Prostate gland (tissue), 2 donors: ENCODE measurements around the gene GPC5. TPM values are rescaled to one million over a fixed set of nuclear protein-coding genes. Genes with fewer than 3 reads are reported as not detected.
"Not testable (repeated sequence)": the region's sequence is repeated elsewhere in the genome, so short reads cannot be mapped to it uniquely, and the experiment has no call there.

ENCODE experiments used
- DNase-seq: peaks from one replicate; pipeline ENCODE4 v3.0.0-alpha.2; 2019; ENCODE audit warnings: low spot score
- H3K27ac ChIP-seq, 2 donors: fragments of 200-600 bp; sonication (generic); 2 replicates each; pipeline ENCODE4 v1.5.1; 2017 to 2019
- H3K27me3 ChIP-seq: fragments of 200-600 bp; sonication (generic); replicated peaks from 2 replicates; pipeline ENCODE4 v1.5.1; 2019; ENCODE audit not compliant: insufficient read depth
- H3K36me3 ChIP-seq, 2 donors: fragments of 200-600 bp; sonication (generic); 1 replicate in 1 of 2; 2 replicates in 1 of 2; pipeline versions ENCODE4 v1.5.1 to v1.8.1; 2017 to 2019
- H3K4me1 ChIP-seq: fragments of 200-600 bp; sonication (generic); replicated peaks from 2 replicates; pipeline ENCODE4 v1.5.1; 2019
- H3K4me3 ChIP-seq, 2 donors: fragments of 200-600 bp; sonication (generic); 2 replicates each; pipeline ENCODE4 v1.5.1; 2017 to 2019
- H3K9me3 ChIP-seq: fragments of 200-600 bp; sonication (generic); 2 replicates; pipeline ENCODE4 v1.5.1; 2017
- POLR2A ChIP-seq: fragments of 450-650 bp; IDR thresholded peaks from one replicate; pipeline ENCODE4 v1.6.1; 2016; ENCODE audit warnings: antibody characterized with exemption, mild to moderate bottlenecking
- POLR2AphosphoS5 ChIP-seq: sonication (generic); formaldehyde crosslinking; IDR thresholded peaks from one replicate; pipeline ENCODE4 v1.6.1; 2017; ENCODE audit warnings: antibody characterized with exemption
- whole genome bisulfite sequencing: methylation state at CpG from one replicate; pipeline ENCODE4 v1.1.5; 2018; 5-methylcytosine and 5-hydroxymethylcytosine counted together
- intact Hi-C: fragments of 100-400 bp; cut with DNase I; formaldehyde crosslinking; loops from one replicate; pipeline ENCODE4 v1.14.2; 2022
- total RNA-seq, 2 donors: library from RNA; depleted of rRNA; stranded (reverse); fragments of >200 nt; gene quantifications; one replicate each; pipeline ENCODE4 v1.1.0, GENCODE V29; 2016
- TF ChIP-seq, protein P1 (sequence below), 4 experiments: fragments of 200-600 bp in 2 of 4; fragments of 450-650 bp in 2 of 4; sonication (generic) in 2 of 4; IDR thresholded peaks; 1 replicate in 3 of 4; 2 replicates in 1 of 4; pipeline ENCODE4 v1.5.1; 2016 to 2019; ENCODE audit warnings: antibody characterized with exemption in 4 of 4, mild to moderate bottlenecking in 2 of 4, moderate library complexity in 2 of 4

GPC5 gene
- total RNA-seq, 2 donors from 2014 or later: 0.23 to 35.0 TPM

DNA sequence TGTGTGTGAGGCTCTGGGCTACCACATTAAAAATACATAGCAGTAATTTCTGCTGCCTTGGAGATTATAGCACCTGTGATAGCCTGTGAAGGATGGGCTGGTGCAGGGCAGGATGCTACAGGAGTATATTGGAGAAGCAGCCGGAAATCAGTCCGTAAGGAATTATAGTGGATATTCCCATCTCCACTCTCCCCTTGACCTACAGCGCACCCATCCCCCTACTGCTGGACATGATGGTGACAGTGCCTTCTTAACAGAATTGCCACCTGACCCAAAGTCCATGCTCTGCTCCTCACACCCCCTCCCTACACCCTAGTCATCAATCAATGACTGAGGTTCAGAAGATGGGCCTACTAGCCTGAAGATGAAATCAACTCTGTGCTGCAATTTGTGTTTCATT lies 376.0 kb downstream of the GPC5 start:
- H3K9me3 ChIP-seq: no peaks in the 10 kb centered on the region
- intact Hi-C loops: no loop called here
- no peak overlapping the region for H3K27ac ChIP-seq
- TF ChIP-seq POLR2AphosphoS5: no peak
- TF ChIP-seq POLR2A: no peak
- TF ChIP-seq, protein P1, sequence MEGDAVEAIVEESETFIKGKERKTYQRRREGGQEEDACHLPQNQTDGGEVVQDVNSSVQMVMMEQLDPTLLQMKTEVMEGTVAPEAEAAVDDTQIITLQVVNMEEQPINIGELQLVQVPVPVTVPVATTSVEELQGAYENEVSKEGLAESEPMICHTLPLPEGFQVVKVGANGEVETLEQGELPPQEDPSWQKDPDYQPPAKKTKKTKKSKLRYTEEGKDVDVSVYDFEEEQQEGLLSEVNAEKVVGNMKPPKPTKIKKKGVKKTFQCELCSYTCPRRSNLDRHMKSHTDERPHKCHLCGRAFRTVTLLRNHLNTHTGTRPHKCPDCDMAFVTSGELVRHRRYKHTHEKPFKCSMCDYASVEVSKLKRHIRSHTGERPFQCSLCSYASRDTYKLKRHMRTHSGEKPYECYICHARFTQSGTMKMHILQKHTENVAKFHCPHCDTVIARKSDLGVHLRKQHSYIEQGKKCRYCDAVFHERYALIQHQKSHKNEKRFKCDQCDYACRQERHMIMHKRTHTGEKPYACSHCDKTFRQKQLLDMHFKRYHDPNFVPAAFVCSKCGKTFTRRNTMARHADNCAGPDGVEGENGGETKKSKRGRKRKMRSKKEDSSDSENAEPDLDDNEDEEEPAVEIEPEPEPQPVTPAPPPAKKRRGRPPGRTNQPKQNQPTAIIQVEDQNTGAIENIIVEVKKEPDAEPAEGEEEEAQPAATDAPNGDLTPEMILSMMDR (IDR thresholded peaks at IDR 0.05): no peak
- H3K36me3 ChIP-seq: no peaks in the 10 kb centered on the region
- no peak for DNase-seq
- H3K4me3 ChIP-seq: no peak overlapping the region
- no peaks in the 10 kb centered on the region for H3K4me1 ChIP-seq
- WGBS: 89% methylated on average over 3 of the region's 3 CpGs
- H3K27me3 ChIP-seq: no peaks in the 10 kb centered on the region

DNA sequence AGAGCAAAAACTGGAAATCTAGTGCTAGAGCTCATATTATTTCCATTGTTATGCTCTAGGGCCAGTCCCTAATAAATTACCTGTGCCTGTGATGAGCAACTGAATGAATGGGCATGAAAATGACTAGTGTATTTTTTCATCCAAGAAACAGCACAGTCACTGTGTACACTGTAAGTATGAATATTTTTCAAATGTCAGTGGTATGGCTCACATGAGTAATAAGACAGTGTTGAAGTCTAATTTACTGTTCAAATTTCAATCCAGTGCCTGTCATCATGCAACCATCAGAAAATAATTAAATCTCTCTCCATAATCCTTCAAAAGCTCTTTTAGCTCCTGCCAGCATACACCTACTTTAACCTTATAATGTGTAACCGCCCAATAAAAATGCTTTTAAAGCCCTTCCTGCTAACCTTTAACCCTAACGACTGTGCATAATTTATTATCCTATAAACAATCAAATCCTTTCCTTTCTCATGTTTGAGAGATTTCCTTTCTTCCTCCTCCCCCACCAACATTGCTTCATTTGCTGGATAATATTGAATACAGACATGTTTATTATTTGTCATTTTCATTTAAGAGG lies 378.3 kb downstream of the GPC5 start:
- no peaks in the 10 kb centered on the region for H3K9me3 ChIP-seq
- no peaks in the 10 kb centered on the region for H3K36me3 ChIP-seq
- H3K4me1 ChIP-seq: no peaks in the 10 kb centered on the region
- H3K27me3 ChIP-seq: no peaks in the 10 kb centered on the region
- TF ChIP-seq POLR2AphosphoS5 (no peak), POLR2A (no peak)
- TF ChIP-seq, protein P1 (IDR thresholded peaks at IDR 0.05): no peak
- 22% methylated on average over 2 of the region's 2 CpGs for WGBS
- H3K4me3 ChIP-seq: no peak overlapping the region
- no peak overlapping the region for H3K27ac ChIP-seq
- DNase-seq: no peak
- intact Hi-C loops: no loop called here

DNA sequence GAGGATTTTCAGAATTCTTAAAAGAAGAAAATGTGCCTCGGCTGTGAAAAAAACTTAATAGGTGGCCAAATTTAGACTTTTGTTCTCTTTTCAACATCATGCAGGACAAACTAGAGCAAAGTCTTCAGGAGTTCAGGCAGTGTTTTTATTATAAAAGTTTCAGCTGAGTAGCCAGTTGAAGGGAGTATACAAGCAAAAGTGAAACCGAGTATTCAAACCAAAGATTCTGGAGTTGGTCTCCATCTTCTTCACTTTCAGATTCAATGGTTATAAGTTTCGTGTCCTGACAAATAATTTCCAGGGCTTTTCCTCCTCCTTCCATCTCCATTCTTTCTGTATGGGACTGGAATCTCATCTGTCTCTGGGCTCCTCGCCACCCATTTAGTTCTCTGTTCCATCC lies 379.7 kb downstream of the GPC5 start:
- H3K36me3 ChIP-seq: no peaks in the 10 kb centered on the region
- no peaks in the 10 kb centered on the region for H3K4me1 ChIP-seq
- H3K27ac ChIP-seq: no peak overlapping the region
- TF ChIP-seq POLR2AphosphoS5: no peak
- TF ChIP-seq, protein P1 (IDR thresholded peaks at IDR 0.05): no peak
- TF ChIP-seq POLR2A: no peak
- intact Hi-C loops: no loop called here
- no peaks in the 10 kb centered on the region for H3K27me3 ChIP-seq
- H3K9me3 ChIP-seq: no peaks in the 10 kb centered on the region
- WGBS: 64% methylated on average over 4 of the region's 4 CpGs
- no peak overlapping the region for H3K4me3 ChIP-seq
- DNase-seq: no peak

DNA sequence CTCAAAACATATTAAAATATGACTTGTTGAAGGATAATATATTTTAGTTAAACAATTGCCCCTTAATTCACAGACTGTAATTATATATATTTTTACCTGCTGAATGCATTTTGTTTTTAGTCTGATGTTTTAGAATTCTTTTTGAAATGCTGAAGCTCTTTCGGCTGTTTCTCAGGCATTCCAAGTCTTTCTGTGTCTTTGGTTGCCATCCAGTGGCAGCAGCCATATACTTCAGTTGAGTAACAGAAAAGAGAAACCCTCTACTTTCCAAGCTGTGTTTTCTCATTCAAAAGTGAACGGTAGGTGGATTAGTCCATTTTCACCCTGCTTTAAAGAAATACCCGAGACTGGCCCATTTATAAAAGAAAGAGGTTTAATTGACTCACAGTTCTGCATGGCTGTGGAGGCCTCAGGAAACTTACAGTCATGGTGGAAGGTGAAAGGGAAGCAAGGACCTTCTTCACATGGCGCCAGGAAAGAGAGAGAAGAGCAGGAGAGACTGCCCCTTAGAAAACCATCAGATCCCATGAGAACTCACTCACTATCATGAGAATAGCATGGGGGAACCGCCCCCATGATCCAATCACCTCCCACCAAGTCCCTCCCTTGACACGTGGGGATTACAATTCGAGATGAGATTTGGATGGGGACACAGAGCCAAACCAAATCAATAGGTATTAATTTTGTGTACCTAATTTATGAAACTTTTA lies 383.7 kb downstream of the GPC5 start:
- intact Hi-C loops, DNase-seq, H3K4me3 ChIP-seq, H3K27me3 ChIP-seq, H3K9me3 ChIP-seq, H3K36me3 ChIP-seq, H3K27ac ChIP-seq, H3K4me1 ChIP-seq: not testable (repeated sequence)
- WGBS: 68% methylated on average over 7 of the region's 7 CpGs

DNA sequence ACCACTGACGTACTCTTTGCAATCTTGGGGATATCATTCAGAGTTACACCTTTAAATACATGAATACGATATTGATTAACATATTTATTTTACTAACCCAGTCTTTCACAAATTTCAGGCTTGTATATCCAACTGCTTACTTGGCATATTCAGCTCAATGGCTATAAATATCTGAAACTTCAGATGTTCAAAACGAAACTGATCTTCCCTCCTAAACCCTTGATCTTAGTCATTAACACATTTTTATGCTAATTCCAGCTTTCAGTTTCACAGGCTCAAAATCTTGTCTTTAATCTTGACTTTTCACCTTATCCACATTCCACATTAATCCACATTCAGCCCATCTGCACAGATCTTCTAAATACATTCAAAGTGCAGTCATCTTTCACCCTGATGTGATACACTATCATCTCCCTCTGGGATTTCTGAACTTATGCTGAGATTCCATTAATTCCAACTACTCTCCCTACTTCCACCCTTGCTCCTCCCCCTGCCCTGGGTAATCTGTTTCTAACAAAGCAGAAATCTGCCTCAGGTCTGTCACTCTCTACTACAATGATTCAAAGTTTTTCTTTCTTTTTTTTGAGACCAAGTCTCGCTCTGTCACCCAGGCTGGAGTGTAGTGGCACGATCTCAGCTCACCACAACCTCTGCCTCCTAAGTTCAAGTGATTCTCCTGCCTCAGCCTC lies 387.2 kb downstream of the GPC5 start:
- Histone ChIP-seq H3K9me3 (no peaks in the 10 kb centered on the region), H3K4me1 (no peaks in the 10 kb centered on the region), H3K36me3 (no peaks in the 10 kb centered on the region), H3K4me3 (no peak overlapping the region), H3K27me3 (no peaks in the 10 kb centered on the region), H3K27ac (no peak overlapping the region)
- no peak for DNase-seq
- TF ChIP-seq POLR2AphosphoS5: no peak
- TF ChIP-seq, protein P1 (IDR thresholded peaks at IDR 0.05): no peak
- no peak for TF ChIP-seq POLR2A
- WGBS: 89% methylated on average over 5 of the region's 5 CpGs
- intact Hi-C loops: no loop called here
